ENCODE data around the gene TMC1. TPM values are rescaled to one million over a fixed set of nuclear protein-coding genes. Genes with fewer than 3 reads are reported as not detected.

The TMC1 gene
- polyA plus RNA-seq, 3 donors from 2014 or later = not detected

DNA sequence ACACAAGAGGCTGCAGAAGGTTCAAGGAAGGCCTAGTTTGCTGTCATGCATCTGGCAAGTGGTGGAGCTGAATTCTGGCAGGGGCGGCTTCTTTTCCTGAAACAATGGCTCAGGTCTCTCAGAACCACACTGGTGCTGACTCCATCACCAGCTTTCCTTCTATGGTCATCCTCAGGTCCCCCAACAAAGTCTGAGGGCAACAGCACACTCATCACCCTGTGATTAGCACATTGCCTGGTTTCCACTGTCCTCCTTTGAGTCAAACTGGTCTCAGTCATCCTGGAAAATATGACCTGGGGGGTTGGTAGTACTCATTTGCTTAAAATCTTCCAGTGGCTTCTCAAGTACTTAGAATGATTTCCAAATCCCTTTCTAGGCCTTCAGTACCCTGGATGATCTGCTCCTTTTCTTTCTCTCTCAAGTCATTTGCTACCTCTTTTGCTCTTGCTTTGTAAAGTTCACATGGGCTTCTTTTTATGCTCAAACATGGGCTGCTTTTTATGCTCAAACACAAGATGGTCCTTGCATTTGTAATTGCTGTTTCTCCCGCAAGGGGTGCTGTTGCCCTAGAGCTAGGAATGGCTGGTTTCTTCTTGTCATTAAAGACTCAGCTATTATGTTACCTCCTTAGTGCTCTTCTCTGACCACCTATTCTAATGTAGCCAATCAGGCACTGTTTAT lies 286.5 kb downstream of the TMC1 start:
- Mint-ChIP-seq H3K27ac (no peak overlapping the region), H3K4me1 (no peaks in the 10 kb centered on the region), H3K27me3 (ENCODE audit: low read depth in 3 of 3) (peaks cover 0 to 7% (median 0%) of the 10 kb centered on the region in 3 donors), H3K4me3 (no peak overlapping the region), H3K36me3 (no peaks in the 10 kb centered on the region), H3K9me3 (peaks cover 0 to 2% (median 0%) of the 10 kb centered on the region in 6 donors)
- DNase-seq = no peak

DNA sequence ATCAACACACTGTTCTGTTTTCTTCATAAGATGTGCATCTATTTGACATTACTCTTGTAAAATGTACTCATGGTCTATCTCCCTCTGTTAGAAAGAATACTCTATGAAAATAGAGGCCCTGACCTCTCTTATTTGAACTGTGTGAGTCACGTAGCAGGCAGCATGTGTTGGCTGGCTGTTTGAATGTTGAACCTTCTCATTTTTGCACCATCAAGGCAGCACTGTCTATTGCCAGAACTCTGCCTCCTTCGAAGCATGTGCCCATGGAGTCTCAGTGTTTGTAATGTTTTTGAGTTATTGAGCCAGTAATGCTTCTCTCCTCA lies 287.0 kb downstream of the TMC1 start:
- peaks cover 0 to 2% (median 0%) of the 10 kb centered on the region in 6 donors for H3K9me3 Mint-ChIP-seq
- H3K4me1 Mint-ChIP-seq = no peaks in the 10 kb centered on the region
- no peak overlapping the region for H3K27ac Mint-ChIP-seq
- H3K4me3 Mint-ChIP-seq = no peak overlapping the region
- DNase-seq = no peak
- H3K27me3 Mint-ChIP-seq (ENCODE audit: low read depth in 3 of 3) = peaks cover 0 to 7% (median 0%) of the 10 kb centered on the region in 3 donors
- H3K36me3 Mint-ChIP-seq = no peaks in the 10 kb centered on the region

GRCh38 chr9:72809586-72809985 lies 288.2 kb downstream of the TMC1 start:
- H3K9me3 Mint-ChIP-seq = peaks cover 0 to 2% (median 0%) of the 10 kb centered on the region in 6 donors
- no peak overlapping the region for H3K4me3 Mint-ChIP-seq
- H3K4me1 Mint-ChIP-seq = no peaks in the 10 kb centered on the region
- H3K27ac Mint-ChIP-seq = no peak overlapping the region
- peaks cover 0 to 7% (median 0%) of the 10 kb centered on the region in 3 donors for H3K27me3 Mint-ChIP-seq (ENCODE audit: low read depth in 3 of 3)
- DNase-seq = no peak
- H3K36me3 Mint-ChIP-seq = no peaks in the 10 kb centered on the region

GRCh38 chr9:72812559-72813111 lies 291.2 kb downstream of the TMC1 start:
- H3K4me3 Mint-ChIP-seq = no peak overlapping the region
- H3K9me3 Mint-ChIP-seq = peaks cover 0 to 2% (median 0%) of the 10 kb centered on the region in 6 donors
- H3K27ac Mint-ChIP-seq = no peak overlapping the region
- DNase-seq = no peak
- H3K36me3 Mint-ChIP-seq = no peaks in the 10 kb centered on the region
- H3K4me1 Mint-ChIP-seq = no peaks in the 10 kb centered on the region
- H3K27me3 Mint-ChIP-seq (ENCODE audit: low read depth in 3 of 3) = peaks cover 0 to 6% (median 0%) of the 10 kb centered on the region in 3 donors

GRCh38 chr9:72813544-72813943 lies 292.1 kb downstream of the TMC1 start:
- H3K4me3 Mint-ChIP-seq = no peak overlapping the region
- H3K36me3 Mint-ChIP-seq = no peaks in the 10 kb centered on the region
- H3K27ac Mint-ChIP-seq = no peak overlapping the region
- no peak for DNase-seq
- no peaks in the 10 kb centered on the region for H3K4me1 Mint-ChIP-seq
- peaks cover 0 to 6% (median 0%) of the 10 kb centered on the region in 3 donors for H3K27me3 Mint-ChIP-seq (ENCODE audit: low read depth in 3 of 3)
- H3K9me3 Mint-ChIP-seq = peaks cover 0 to 2% (median 0%) of the 10 kb centered on the region in 6 donors

- Mint-ChIP-seq H3K4me3 (no peak overlapping the region), H3K27me3 (ENCODE audit: low read depth in 3 of 3) (peaks cover 0 to 6% (median 0%) of the 10 kb centered on the region in 3 donors), H3K27ac (no peak overlapping the region), H3K9me3 (peaks cover 0 to 2% (median 0%) of the 10 kb centered on the region in 6 donors), H3K36me3 (no peaks in the 10 kb centered on the region), H3K4me1 (no peaks in the 10 kb centered on the region)
- no peak for DNase-seq
These were observed 292.7 kb downstream of the TMC1 start for GRCh38 chr9:72814083-72814597.

GRCh38 chr9:72816666-72817065 lies 295.3 kb downstream of the TMC1 start:
- H3K27me3 Mint-ChIP-seq (ENCODE audit: low read depth in 3 of 3) = peaks cover 0 to 3% (median 2%) of the 10 kb centered on the region in 3 donors
- no peak for DNase-seq
- no peaks in the 10 kb centered on the region for H3K4me1 Mint-ChIP-seq
- H3K9me3 Mint-ChIP-seq = no peaks in the 10 kb centered on the region
- H3K36me3 Mint-ChIP-seq = no peaks in the 10 kb centered on the region
- H3K27ac Mint-ChIP-seq = no peak overlapping the region
- H3K4me3 Mint-ChIP-seq = no peak overlapping the region

DNA sequence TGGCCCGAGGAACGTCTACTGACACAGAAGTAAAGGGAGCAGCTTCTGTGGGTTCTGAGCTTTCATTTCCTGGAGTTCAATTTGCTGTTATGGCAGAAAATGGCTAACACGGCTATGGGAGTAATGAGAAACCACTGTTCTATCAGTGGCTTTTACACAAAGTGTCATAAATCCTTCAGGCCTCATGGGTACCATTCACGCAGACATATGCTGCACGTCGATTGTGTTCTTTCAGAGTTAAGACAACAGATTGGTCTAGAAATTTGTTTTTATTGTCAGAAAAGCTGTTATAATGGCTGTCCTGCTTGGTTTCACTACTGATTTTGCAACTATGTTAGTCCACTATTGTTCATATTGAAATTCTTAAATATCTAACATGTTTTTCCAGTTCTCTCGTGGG lies 296.0 kb downstream of the TMC1 start:
- H3K27me3 Mint-ChIP-seq (ENCODE audit: low read depth in 3 of 3) = peaks cover 0 to 2% (median 0%) of the 10 kb centered on the region in 3 donors
- no peaks in the 10 kb centered on the region for H3K9me3 Mint-ChIP-seq
- H3K4me1 Mint-ChIP-seq = no peaks in the 10 kb centered on the region
- no peak overlapping the region for H3K4me3 Mint-ChIP-seq
- H3K36me3 Mint-ChIP-seq = no peaks in the 10 kb centered on the region
- no peak overlapping the region for H3K27ac Mint-ChIP-seq
- DNase-seq = no peak

DNA sequence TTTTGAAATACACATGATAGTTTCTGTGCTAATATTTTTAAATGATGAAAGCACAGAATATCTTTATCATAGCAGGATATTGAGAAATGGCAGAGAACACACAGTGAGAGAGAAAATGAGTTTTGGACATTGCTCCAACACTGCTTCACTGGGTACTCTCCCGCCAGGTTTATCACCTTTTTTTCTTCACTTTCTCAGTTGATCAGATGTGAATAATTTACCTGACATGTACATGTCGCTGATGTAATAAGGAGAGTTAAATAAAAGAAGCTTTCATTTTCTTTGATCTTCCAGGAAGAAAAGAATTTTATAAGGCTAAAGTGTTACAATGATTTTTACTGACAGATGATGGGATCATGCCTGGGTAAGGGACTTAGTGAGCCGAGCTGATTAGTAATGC lies 297.0 kb downstream of the TMC1 start:
- Mint-ChIP-seq H3K27me3 (ENCODE audit: low read depth in 3 of 3) (peaks cover 0 to 2% (median 0%) of the 10 kb centered on the region in 3 donors), H3K4me1 (no peaks in the 10 kb centered on the region), H3K36me3 (no peaks in the 10 kb centered on the region), H3K27ac (no peak overlapping the region), H3K4me3 (no peak overlapping the region), H3K9me3 (no peaks in the 10 kb centered on the region)
- no peak for DNase-seq

DNA sequence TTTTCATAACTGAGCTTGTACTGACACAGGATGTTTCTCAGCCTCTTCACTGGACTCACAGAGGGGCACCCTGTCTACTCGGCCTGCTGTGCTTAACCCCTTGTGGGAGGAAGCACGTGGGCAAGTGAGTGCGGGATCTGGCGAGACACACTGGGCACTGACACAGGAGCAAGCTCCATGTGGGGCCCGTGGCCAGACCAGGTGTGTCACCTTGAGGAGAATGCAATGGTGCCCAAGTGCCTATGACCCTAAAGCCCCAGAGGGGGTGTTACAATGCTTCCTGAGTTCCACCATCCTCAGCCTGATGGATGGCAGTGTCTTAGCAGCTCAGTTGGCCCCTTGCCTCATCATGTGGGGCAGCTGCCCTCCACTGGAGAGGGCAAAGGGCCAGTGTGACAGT lies 302.6 kb downstream of the TMC1 start:
- Mint-ChIP-seq H3K4me1 (no peaks in the 10 kb centered on the region), H3K4me3 (no peak overlapping the region), H3K36me3 (no peaks in the 10 kb centered on the region), H3K27me3 (ENCODE audit: low read depth in 3 of 3) (peaks cover 0 to 2% (median 0%) of the 10 kb centered on the region in 3 donors), H3K27ac (no peak overlapping the region), H3K9me3 (no peaks in the 10 kb centered on the region)
- DNase-seq = no peak

DNA sequence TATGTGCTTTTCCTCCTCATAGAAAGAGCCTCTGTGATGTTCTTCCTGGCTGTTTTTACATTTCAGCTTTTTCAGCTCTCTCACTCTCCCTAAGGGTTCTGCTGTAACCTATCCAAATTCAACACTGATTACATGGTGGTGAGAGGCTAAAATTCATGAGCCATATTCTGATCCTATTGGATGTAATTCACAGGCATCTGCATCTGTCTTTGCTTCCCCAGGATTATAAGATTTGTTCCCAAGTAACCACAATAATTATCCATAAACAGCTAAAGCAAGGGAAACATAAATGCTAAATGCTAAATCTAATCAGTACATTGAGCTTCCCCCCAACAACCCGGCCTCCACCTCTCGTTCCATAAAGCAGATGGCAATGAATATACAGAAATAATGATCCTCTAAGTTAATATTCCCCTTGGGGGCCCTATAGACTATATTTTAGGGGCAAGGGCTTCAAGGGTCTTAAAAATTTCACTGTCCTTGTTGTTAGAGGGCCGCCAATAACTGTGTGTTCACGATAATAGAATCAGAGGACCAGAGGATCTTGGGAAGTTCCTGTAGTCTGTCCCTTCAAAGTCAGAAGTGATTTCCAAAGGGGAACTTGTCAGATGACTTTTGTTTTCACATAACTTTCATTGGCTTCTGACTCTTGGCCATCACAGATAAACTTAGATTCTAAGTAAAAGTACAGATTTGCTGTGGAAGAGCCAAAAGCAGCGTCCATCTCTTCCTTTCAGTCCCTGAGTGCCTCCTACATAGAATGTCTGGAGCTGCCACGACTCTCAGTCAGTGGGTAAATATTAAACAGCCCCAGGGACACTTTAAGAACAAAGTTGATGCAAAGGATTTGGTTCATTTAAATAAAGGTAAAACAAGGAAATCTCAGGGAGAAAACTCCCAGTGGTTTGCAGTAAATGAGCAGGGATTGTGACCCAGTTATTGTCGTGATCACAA lies 305.9 kb downstream of the TMC1 start:
- Mint-ChIP-seq H3K27ac (no peak overlapping the region), H3K9me3 (no peaks in the 10 kb centered on the region), H3K27me3 (ENCODE audit: low read depth in 3 of 3) (peaks cover 0 to 2% (median under 1%) of the 10 kb centered on the region in 3 donors), H3K4me3 (no peak overlapping the region), H3K36me3 (no peaks in the 10 kb centered on the region), H3K4me1 (no peaks in the 10 kb centered on the region)
- no peak for DNase-seq

GRCh38 chr9:72827950-72828731 lies 306.7 kb downstream of the TMC1 start:
- DNase-seq = no peak
- H3K36me3 Mint-ChIP-seq = no peaks in the 10 kb centered on the region

GRCh38 chr9:72834994-72835393 lies 313.6 kb downstream of the TMC1 start:
- H3K27me3 Mint-ChIP-seq (ENCODE audit: low read depth in 3 of 3) = peaks cover 2 to 9% (median 3%) of the 10 kb centered on the region in 3 donors
- DNase-seq = no peak
- no peak overlapping the region for H3K27ac Mint-ChIP-seq
- no peaks in the 10 kb centered on the region for H3K9me3 Mint-ChIP-seq
- H3K4me1 Mint-ChIP-seq = no peaks in the 10 kb centered on the region
- H3K36me3 Mint-ChIP-seq = no peaks in the 10 kb centered on the region
- H3K4me3 Mint-ChIP-seq = no peak overlapping the region

More at GRCh38 chr9:72827950-72828731, 306.7 kb downstream of the TMC1 start:
- Mint-ChIP-seq H3K9me3 (no peaks in the 10 kb centered on the region), H3K4me3 (no peak overlapping the region), H3K4me1 (no peaks in the 10 kb centered on the region), H3K27ac (no peak overlapping the region), H3K27me3 (ENCODE audit: low read depth in 3 of 3) (peaks cover 0 to 2% (median 1%) of the 10 kb centered on the region in 3 donors)
